ENCODE data around the gene REELD1.

REELD1 gene

DNA sequence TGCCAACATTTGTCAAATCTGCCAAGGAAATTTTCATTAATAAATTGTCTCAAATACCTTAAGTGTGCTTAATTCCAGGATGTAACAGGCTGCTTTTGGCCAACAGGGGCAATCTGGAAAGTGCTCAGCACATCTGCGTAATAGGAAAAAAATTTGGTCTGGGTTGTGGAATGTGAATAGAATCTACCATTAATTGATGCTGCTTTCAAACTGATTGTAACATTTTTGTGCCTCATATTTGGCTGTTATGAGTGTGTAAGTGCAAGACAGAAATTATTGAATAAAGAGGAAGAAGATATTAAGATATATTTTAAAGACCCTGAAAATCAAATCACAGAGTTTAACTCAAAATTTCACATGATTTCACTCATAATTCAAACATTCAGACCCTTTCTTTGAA, 41.1 kb downstream of the REELD1 start:
- no peak for TF ChIP-seq SPI1 (IDR thresholded peaks at IDR 0.05; ENCODE audit: borderline replicate concordance, low read depth)
- no peak for TF ChIP-seq POLR2AphosphoS5 (IDR thresholded peaks at IDR 0.05; ENCODE audit: low read depth)
- no peak for TF ChIP-seq GABPA (IDR thresholded peaks at IDR 0.05; ENCODE audit: low read depth)
- TF ChIP-seq, protein P1, sequence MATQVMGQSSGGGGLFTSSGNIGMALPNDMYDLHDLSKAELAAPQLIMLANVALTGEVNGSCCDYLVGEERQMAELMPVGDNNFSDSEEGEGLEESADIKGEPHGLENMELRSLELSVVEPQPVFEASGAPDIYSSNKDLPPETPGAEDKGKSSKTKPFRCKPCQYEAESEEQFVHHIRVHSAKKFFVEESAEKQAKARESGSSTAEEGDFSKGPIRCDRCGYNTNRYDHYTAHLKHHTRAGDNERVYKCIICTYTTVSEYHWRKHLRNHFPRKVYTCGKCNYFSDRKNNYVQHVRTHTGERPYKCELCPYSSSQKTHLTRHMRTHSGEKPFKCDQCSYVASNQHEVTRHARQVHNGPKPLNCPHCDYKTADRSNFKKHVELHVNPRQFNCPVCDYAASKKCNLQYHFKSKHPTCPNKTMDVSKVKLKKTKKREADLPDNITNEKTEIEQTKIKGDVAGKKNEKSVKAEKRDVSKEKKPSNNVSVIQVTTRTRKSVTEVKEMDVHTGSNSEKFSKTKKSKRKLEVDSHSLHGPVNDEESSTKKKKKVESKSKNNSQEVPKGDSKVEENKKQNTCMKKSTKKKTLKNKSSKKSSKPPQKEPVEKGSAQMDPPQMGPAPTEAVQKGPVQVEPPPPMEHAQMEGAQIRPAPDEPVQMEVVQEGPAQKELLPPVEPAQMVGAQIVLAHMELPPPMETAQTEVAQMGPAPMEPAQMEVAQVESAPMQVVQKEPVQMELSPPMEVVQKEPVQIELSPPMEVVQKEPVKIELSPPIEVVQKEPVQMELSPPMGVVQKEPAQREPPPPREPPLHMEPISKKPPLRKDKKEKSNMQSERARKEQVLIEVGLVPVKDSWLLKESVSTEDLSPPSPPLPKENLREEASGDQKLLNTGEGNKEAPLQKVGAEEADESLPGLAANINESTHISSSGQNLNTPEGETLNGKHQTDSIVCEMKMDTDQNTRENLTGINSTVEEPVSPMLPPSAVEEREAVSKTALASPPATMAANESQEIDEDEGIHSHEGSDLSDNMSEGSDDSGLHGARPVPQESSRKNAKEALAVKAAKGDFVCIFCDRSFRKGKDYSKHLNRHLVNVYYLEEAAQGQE (IDR thresholded peaks at IDR 0.05; ENCODE audit: insufficient replicate concordance, low read depth) = no peak
- TF ChIP-seq, protein P2, sequence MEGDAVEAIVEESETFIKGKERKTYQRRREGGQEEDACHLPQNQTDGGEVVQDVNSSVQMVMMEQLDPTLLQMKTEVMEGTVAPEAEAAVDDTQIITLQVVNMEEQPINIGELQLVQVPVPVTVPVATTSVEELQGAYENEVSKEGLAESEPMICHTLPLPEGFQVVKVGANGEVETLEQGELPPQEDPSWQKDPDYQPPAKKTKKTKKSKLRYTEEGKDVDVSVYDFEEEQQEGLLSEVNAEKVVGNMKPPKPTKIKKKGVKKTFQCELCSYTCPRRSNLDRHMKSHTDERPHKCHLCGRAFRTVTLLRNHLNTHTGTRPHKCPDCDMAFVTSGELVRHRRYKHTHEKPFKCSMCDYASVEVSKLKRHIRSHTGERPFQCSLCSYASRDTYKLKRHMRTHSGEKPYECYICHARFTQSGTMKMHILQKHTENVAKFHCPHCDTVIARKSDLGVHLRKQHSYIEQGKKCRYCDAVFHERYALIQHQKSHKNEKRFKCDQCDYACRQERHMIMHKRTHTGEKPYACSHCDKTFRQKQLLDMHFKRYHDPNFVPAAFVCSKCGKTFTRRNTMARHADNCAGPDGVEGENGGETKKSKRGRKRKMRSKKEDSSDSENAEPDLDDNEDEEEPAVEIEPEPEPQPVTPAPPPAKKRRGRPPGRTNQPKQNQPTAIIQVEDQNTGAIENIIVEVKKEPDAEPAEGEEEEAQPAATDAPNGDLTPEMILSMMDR (IDR thresholded peaks at IDR 0.05; ENCODE audit: insufficient read depth, low read length) = no peak
- no peak for DNase-seq (ENCODE audit: low read depth in 1 of 2, low spot score in 1 of 2)
- Histone ChIP-seq H3K27ac (replicated peaks) (no peak overlapping the region), H3K4me3 (replicated peaks; ENCODE audit: insufficient read depth, low read length) (no peak overlapping the region), H3K27me3 (ENCODE audit: insufficient read depth, poor library complexity, severe bottlenecking) (no peaks in the 10 kb centered on the region)

DNA sequence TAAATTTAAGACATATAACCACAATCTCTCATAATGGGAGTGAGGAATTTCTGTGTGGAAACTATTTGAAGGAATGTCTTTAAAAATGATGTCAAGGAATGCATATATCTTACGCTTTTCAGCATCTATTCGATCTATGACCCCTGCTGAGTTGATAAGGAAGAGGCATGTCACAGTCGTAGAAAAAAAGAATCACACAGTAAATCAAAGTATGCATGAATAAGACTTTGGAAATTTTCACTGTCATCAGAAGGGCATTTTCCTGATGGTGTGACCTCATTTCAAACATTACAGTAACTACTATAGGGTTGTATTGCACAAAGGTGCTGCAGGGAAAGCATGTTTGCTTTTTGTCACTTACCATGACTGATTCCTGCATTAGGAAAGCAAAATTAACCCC, 41.5 kb downstream of the REELD1 start:
- Histone ChIP-seq H3K4me3 (replicated peaks; ENCODE audit: insufficient read depth, low read length) (no peak overlapping the region), H3K27ac (replicated peaks) (no peak overlapping the region), H3K27me3 (ENCODE audit: insufficient read depth, poor library complexity, severe bottlenecking) (no peaks in the 10 kb centered on the region)
- no peak for DNase-seq (ENCODE audit: low read depth in 1 of 2, low spot score in 1 of 2)
- TF ChIP-seq POLR2AphosphoS5 (IDR thresholded peaks at IDR 0.05; ENCODE audit: low read depth) = no peak
- TF ChIP-seq, protein P1 (IDR thresholded peaks at IDR 0.05; ENCODE audit: insufficient replicate concordance, low read depth) = no peak
- TF ChIP-seq, protein P2 (IDR thresholded peaks at IDR 0.05; ENCODE audit: insufficient read depth, low read length) = no peak
- TF ChIP-seq GABPA (IDR thresholded peaks at IDR 0.05; ENCODE audit: low read depth) = no peak
- no peak for TF ChIP-seq SPI1 (IDR thresholded peaks at IDR 0.05; ENCODE audit: borderline replicate concordance, low read depth)

DNA sequence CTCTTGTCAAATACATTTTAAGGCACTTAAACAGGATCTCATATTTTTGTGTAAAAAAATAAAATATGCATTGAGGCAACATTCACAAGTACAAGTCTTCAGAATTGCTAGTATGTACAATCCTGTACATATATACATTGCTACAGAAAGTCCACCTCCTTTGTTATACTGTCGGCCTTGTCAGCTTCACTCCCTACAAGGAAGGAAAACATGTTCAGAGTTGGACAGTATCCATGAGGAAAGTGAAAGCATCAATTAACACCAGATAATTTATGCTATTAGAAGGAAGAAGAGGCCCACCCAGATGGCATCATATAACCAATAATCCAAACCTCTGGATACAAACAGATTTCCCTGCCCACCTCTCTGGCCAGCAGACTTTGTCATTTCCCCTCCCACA, 42.0 kb downstream of the REELD1 start:
- DNase-seq (ENCODE audit: low read depth in 1 of 2, low spot score in 1 of 2) = no peak
- H3K27ac ChIP-seq (replicated peaks) = no peak overlapping the region
- TF ChIP-seq POLR2AphosphoS5 (IDR thresholded peaks at IDR 0.05; ENCODE audit: low read depth) (no peak), SPI1 (IDR thresholded peaks at IDR 0.05; ENCODE audit: borderline replicate concordance, low read depth) (no peak), GABPA (IDR thresholded peaks at IDR 0.05; ENCODE audit: low read depth) (no peak)
- TF ChIP-seq, protein P1 (IDR thresholded peaks at IDR 0.05; ENCODE audit: insufficient replicate concordance, low read depth) = no peak
- TF ChIP-seq, protein P2 (IDR thresholded peaks at IDR 0.05; ENCODE audit: insufficient read depth, low read length) = no peak

More for the DNA sequence above, 42.0 kb downstream of the REELD1 start:
- H3K27me3 ChIP-seq (ENCODE audit: insufficient read depth, poor library complexity, severe bottlenecking) = no peaks in the 10 kb centered on the region
- H3K4me3 ChIP-seq (replicated peaks; ENCODE audit: insufficient read depth, low read length) = no peak overlapping the region
